HG03439 (cell line): ENCODE results near the gene GRM4.

Experiments
- ATAC-seq: cut with Tn5 transposase; IDR thresholded peaks from one replicate; pipeline ENCODE4 v1.9.1; 2021; ENCODE audit warnings: mild to moderate bottlenecking, moderate library complexity; ENCODE audit not compliant: unreplicated experiment

Gene GRM4

DNA sequence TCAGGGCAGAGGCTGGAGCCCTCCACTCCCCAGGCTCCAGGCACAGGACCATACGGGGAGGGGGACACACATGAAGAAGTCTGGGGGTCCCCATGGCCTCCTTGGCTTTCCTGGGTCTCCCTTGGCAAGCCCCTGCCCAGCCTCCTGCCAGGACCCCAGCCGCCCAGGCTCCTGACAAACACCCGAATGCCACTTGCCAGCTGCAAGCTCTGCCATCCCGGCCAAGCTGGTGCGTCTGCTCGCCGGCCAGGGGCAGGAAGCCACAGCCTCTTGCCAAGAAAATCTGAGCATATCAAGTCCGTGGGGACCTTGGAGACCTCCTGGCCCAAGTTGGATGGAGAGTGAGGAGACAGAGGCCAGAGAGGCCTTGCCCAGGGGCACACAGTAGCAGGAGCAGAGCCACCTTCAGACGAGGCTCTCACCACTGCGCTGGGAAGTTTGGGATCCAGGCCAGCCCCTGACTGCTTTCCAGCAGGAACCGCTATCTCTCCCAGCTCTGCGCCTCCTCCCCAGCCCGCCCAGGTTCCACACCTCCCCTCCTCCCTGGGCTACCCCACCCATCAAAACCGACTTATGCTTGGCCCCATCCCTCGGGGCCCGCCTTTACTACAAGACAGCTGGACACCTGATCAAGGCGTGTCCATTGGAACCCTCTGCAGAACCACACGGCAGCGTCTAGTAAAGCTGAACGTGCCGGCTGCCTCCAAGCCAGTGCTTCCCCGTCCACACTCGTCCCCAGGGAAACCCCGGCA, 80.2 kb downstream of the GRM4 start:
- no peak for ATAC-seq

GRCh38 chr6:34064675-34065074, 81.2 kb downstream of the GRM4 start:
- ATAC-seq, result no peak

DNA sequence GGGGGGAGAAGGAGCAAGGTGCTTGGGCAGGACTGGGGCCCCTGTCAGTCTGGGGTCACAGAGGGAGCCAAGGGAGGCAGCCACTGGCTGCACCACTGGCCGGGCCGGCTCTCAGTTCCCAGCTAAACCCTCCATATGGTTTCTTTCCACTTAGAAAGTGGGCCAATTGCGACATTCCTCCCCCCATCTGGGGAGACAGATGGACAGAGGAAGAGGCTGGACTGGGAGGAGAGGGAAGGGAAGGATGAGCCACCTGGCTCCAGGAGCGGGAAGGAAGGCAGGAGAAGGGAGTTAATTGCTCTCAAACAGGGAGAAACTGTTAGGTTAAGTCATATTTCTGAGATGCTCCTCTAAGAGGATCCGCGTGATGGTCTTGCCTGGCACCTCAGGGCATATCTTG, 82.2 kb downstream of the GRM4 start:
- no peak for ATAC-seq

GRCh38 chr6:34062815-34063214, 83.1 kb downstream of the GRM4 start:
- no peak for ATAC-seq

DNA sequence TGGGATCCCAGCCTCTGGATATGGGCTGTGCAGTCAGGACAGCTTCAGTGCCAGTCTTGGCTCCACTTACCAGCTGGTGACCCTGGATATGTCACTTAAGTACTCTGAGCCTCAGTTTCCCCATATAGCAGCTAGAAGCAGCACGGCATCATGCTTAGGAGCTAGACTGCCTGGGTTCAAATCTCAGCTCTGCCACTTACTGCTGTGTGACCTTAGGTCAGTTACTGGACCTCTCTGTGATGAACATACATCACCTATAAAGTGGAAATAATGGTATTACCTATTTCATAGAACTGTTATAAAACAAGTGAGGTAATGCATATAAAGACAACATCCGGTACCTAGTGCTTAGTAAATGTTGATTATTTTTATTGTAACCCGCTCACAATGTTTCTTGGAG, 83.7 kb downstream of the GRM4 start:
- no peak for ATAC-seq

- ATAC-seq, result no peak
Observed at GRCh38 chr6:34061348-34061747, 84.5 kb downstream of the GRM4 start.

GRCh38 chr6:34059914-34060313, 86.0 kb downstream of the GRM4 start:
- no peak for ATAC-seq

DNA sequence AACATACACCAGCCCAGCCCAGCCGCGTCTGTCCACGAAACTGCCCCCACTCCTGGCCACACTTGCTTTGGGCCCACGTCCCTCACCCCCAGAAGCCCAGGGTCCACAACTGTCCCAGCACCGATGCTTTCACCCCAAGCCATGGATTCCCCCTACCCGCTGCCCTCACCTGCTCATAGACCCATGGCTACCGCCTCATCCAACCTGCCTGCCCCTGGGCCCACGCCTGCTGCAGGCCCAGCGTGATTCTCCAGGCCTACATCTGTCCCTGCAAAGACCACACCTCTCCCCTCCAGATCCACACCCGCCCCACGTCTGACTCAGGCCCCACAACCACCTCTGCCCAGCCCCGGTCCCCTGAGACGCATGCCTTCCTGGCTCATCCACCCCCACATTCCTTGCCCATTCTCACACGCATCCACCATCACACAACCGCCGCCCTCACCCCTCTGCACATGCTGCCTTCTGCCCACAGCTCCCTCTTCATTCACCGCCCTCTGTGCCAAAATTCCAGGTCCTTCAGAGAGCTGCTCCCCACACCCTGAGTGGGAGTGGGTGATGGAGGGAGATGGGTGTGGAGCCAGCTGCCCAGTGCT, 86.7 kb downstream of the GRM4 start:
- no peak for ATAC-seq

DNA sequence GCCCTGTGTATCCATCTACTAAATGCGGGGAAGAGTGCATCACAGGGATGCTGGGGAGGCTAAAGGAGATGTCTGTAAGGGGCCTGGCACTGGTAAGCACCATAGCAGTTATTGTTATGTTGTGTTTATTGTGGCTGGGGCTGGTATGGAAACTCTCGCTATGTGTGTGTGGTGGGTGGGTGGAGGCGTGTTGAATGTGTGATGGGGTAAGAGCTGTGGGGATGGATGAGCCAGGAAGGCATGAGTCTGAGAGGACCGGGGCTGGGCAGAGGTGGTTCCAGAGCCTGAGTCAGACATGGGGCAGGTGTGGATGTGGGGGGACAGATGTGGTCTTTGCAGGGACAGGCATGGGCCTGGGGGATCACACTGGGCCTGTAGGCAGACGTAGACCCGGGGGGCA, 88.1 kb downstream of the GRM4 start:
- ATAC-seq, result no peak

DNA sequence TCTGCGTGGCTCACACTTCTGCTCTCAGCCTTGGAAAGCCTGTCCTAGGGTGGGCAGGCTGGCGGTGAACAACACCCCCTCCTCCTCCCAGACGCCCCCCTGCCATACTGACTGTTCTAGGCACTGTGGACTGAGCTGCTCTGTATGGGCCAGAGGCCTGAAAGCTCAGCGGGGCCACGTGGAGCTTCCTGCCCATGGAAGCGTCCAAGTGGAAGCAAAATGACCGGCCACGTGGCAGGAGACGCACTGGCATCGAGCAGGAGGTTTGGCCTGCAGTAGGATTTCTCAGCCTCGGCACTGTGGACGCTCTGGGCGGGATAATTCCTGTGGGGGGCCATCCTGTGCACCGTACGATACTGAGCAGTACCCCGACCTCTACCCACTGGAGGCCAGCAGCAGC, 88.7 kb downstream of the GRM4 start:
- ATAC-seq, result no peak

- ATAC-seq, result no peak
Observed at GRCh38 chr6:34056305-34057108, 89.4 kb downstream of the GRM4 start.

DNA sequence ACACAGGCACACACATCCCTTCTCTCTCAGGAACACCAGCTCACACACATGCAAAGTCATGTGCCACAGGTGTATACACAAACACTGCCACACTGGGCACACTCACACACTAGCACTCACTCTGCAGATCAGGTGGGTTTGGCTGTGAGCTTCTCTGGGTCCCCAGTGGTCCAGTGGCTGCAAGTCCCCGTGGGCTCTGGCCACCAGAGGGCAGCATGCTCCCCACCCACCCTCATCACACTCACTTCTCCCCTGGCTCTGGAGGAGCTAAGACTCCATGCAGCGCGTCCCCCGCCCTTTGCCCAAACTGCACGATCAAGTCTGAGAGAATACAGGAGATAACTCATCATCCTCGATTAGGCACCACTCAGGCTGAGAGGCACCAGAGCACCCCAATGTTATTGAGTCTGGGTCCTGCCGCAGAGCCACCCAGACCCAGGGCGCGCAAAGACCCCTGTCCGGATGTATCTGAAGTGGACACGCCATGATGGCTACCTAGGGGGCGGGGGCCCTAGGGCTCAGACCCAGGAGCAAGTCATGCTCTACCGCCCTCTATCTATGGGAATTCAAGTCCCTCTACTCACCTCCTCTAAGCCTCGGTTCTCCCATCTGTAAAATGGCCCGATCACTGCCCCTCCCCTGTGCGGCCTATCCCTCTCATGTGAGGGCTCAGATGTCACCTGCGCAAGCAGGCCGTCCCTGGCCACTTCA, 90.5 kb downstream of the GRM4 start:
- no peak for ATAC-seq

DNA sequence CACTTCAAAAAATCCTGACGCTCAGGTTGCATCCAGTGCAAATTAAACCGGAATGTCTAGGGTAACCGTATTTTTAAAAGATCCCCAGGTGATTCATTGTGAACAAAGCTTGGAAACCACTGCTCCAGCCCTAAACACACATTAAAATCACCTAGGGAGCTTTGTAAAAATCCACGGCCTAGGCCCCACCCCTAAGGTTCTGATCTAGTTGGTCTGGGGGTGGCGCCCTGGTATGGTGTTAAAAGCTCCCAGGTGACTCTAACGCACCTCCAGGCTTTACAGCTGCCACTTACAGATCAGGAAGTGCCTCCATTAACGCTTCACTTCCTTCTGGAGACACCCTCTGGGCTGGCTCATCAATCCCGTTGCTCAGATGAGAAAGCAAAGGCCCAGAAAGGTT, 92.2 kb downstream of the GRM4 start:
- no peak for ATAC-seq

- no peak for ATAC-seq
Observed at GRCh38 chr6:34052918-34053608, 92.8 kb downstream of the GRM4 start.

DNA sequence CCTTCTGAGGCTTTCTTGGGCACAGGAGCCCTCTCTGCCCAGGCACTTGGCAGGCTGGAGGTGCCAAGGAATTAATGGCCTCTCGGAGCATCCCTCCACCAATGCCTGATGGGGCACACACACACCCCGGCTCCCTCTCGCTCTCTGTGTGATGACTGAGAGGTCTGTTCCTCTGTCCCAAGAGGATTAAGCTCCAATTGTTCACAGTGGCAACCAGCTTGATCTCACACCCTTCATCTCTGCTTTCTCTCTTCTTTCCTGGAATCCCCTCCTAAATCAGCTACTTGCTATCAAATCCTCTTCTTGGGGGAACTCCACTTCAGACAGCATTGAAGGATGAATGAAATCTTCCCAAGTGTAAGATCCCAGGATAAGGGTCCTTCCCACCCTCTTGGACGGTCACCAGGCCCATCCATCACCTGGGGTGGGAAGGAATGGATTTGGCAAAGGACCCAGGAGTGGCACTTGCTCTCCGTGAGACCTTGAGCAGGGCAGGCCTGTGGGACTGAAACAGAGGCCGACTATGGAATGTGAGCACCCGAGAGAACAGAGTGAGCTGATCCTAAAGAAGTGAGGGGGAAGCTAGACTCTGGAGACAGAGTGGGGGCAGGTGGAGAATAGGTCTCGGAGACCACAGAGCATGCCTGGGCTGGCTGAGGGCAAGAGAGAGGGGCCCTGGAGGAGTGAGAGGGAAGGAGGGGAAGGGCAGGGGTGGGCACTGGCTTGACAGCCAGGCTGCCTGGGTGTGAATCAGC, 93.6 kb downstream of the GRM4 start:
- no peak for ATAC-seq

DNA sequence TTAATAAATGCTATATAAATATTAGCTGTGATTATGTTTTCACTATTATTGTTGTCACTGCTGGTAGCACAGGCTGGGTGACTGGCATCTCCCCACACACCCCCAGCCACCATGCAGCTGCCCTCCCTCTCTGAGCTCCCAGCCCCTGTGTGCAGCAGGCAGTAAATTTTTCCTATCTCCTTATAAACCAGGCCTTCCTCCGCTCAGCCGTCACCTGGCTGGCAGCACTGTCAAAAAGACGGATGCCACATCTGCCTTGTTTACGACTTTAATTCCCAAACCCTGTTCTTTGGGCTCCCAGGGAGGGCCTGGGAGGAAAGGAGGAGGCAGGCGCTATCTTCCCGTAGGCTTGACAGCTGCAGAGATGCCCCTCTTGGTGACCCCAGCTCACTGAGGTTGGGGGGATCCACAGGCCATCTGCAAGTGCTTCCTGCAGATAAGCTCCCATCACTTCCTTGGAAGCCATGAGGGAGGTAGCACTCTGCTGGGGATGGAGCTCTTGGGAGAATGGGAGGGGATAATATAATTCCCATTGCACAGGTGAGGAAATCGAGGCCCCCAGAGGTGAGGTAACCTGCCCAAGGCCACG, 94.5 kb downstream of the GRM4 start:
- ATAC-seq, result no peak

DNA sequence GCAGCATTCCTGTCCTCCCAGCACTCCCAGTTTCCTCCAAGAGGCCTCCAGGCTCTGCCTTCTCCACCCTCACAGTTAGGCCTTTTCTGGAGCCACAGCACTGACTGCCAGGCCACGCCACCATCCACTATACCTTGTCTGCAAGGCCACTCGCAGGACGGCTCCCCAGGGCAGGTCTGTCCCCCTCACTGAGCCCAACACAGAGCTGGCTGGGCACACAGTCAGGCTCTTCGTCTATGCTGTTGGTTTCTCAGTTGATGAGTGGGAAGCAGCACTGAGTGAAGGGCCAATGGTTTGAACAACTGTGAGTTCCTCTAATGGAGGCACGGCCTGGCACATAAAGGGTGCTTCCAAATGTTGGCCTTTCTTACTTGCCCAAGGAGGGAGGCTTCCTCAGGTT, 95.2 kb downstream of the GRM4 start:
- ATAC-seq, result no peak

DNA sequence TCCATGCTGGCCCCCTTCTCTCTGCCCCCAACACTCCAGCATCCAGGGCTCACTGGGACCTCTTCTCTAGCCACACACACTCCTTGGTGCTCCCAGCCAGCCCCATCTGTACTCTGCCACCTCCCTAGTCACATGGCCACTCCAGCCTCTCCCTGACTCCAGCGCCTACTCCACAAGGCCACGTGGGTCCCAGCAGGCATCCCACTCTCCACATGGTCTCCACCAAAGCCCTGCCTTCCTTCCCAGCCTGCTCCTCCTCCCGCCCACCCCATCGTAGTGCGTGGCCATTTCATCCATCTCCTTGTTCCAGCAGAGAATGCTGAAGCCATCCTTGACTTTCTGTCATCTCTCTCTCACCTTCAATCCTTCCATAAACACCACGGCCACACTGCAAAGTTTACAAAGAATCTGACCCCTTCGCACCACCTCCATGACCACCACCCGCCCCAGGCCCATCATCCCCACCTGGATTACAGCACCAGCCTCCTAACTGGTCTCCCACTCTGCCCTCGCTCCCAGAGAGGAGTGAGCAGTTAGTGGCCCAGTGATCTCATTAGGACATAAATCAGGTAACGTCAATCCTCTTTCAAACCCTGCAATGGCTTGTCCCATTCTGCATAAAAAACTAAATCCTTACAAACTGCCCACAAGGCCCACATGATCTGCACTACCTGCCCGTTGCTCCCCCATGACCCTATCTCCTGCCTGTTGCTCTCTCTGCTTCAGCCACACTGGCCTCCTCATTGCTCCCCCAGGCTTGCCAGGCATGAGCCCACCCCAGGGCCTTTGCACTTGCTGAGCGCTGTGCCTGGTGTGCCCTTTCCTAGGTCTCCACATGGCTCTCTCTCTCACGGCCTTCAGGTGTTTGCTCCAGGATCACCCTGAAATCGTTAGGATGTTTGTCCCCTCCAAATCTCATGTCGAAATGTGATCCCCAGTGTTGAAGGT, 96.2 kb downstream of the GRM4 start:
- ATAC-seq, result no peak
